GM12892 (cell line): ENCODE results near the gene RUNDC3A.

Source experiments
- POLR2A ChIP-seq: IDR thresholded peaks from 2 replicates; pipeline ENCODE4 v1.6.1; 2011; ENCODE audit warnings: low read depth, low read length, control low read depth
- POLR2AphosphoS5 ChIP-seq: IDR thresholded peaks from 2 replicates; pipeline ENCODE4 v1.6.1; 2011; ENCODE audit warnings: low read depth, low read length, control low read depth

- TF ChIP-seq POLR2A (no peak), POLR2AphosphoS5 (no peak)
Observed at GRCh38 chr17:44354582-44355561, 46.5 kb downstream of the RUNDC3A start.
